Memory B cell (primary cell): Measurements from ENCODE around the gene SYNE3.
A peak's percentile ranks its signal among the peaks of the same experiment; 100 is the strongest.

Experiments used
- ATAC-seq: fragments of 150-1000 bp; cut with Tn5 transposase; 2 replicates; pipeline ENCODE4 v1.10.0; 2021; ENCODE audit warnings: low read depth, mild to moderate bottlenecking, moderate library complexity
- DNase-seq, 2 donors: peaks; one replicate each; pipeline ENCODE4 v3.0.0; 2022; ENCODE audit warnings: low spot score in 2 of 2
- H3K27ac Mint-ChIP-seq: one replicate; pipeline ENCODE4 v1.8.0; 2022; ENCODE audit warnings: mild to moderate bottlenecking, moderate library complexity, mixed read lengths
- H3K27me3 Mint-ChIP-seq: one replicate; pipeline ENCODE4 v1.8.0; 2022; ENCODE audit warnings: mixed read lengths
- H3K36me3 Mint-ChIP-seq: one replicate; pipeline ENCODE4 v1.8.0; 2022; ENCODE audit warnings: mild to moderate bottlenecking, mixed read lengths
- H3K4me1 Mint-ChIP-seq: one replicate; pipeline ENCODE4 v1.8.0; 2022; ENCODE audit warnings: mixed read lengths
- H3K4me3 Mint-ChIP-seq: one replicate; pipeline ENCODE4 v1.8.0; 2022; ENCODE audit warnings: mild to moderate bottlenecking, moderate library complexity, mixed read lengths
- H3K9me3 Mint-ChIP-seq: one replicate; pipeline ENCODE4 v1.8.0; 2022; ENCODE audit warnings: mixed read lengths

The SYNE3 gene

GRCh38 chr14:95498622-95499353 is 17.7 kb downstream of the SYNE3 start:
- DNase-seq = no peak
- no peaks in the 10 kb centered on the region for H3K9me3 Mint-ChIP-seq
- H3K4me3 Mint-ChIP-seq = peak overlapping the region; percentile 18
- peak overlapping the region; percentile 67 for H3K27ac Mint-ChIP-seq
- H3K36me3 Mint-ChIP-seq = peaks cover 15% of the 10 kb centered on the region
- peaks cover 69% of the 10 kb centered on the region for H3K4me1 Mint-ChIP-seq
- no peak for ATAC-seq
- no peaks in the 10 kb centered on the region for H3K27me3 Mint-ChIP-seq

GRCh38 chr14:95497561-95498011 is 18.9 kb downstream of the SYNE3 start:
- H3K4me1 Mint-ChIP-seq = peaks cover 61% of the 10 kb centered on the region
- peak overlapping the region; percentile 13 for H3K4me3 Mint-ChIP-seq
- no peaks in the 10 kb centered on the region for H3K27me3 Mint-ChIP-seq
- H3K27ac Mint-ChIP-seq = peak overlapping the region; percentile 67
- no peak for DNase-seq
- no peaks in the 10 kb centered on the region for H3K9me3 Mint-ChIP-seq
- H3K36me3 Mint-ChIP-seq = peaks cover 15% of the 10 kb centered on the region
- ATAC-seq = no peak

- peak overlapping the region; percentile 99 for H3K27ac Mint-ChIP-seq
- no peaks in the 10 kb centered on the region for H3K9me3 Mint-ChIP-seq
- H3K4me1 Mint-ChIP-seq = peaks cover 59% of the 10 kb centered on the region
- peaks cover 18% of the 10 kb centered on the region for H3K36me3 Mint-ChIP-seq
- DNase-seq (no peak), ATAC-seq (no peak)
- peak overlapping the region; percentile 74 for H3K4me3 Mint-ChIP-seq
- H3K27me3 Mint-ChIP-seq = no peaks in the 10 kb centered on the region
These were observed 19.7 kb downstream of the SYNE3 start for GRCh38 chr14:95496690-95497259.

- H3K27me3 Mint-ChIP-seq = no peaks in the 10 kb centered on the region
- peak overlapping the region; percentile 74 for H3K4me3 Mint-ChIP-seq
- ATAC-seq = no peak
- peaks cover 17% of the 10 kb centered on the region for H3K36me3 Mint-ChIP-seq
- DNase-seq = no peak
- peak overlapping the region; percentile 99 for H3K27ac Mint-ChIP-seq
- peaks cover 56% of the 10 kb centered on the region for H3K4me1 Mint-ChIP-seq
- no peaks in the 10 kb centered on the region for H3K9me3 Mint-ChIP-seq
These were observed 20.3 kb downstream of the SYNE3 start for GRCh38 chr14:95496111-95496681.

- Mint-ChIP-seq H3K4me1 (peaks cover 56% of the 10 kb centered on the region), H3K27me3 (no peaks in the 10 kb centered on the region), H3K4me3 (peak overlapping the region; percentile 74), H3K36me3 (peaks cover 11% of the 10 kb centered on the region), H3K9me3 (no peaks in the 10 kb centered on the region), H3K27ac (peak overlapping the region; percentile 99)
- DNase-seq (peak; percentile 54 to 74), ATAC-seq (peak; percentile 95)
These were observed 20.9 kb downstream of the SYNE3 start for GRCh38 chr14:95495538-95496025.

- Mint-ChIP-seq H3K9me3 (no peaks in the 10 kb centered on the region), H3K27ac (peak overlapping the region; percentile 99), H3K36me3 (peaks cover 10% of the 10 kb centered on the region), H3K4me1 (peaks cover 56% of the 10 kb centered on the region), H3K4me3 (peak overlapping the region; percentile 74), H3K27me3 (no peaks in the 10 kb centered on the region)
- no peak for DNase-seq
- no peak for ATAC-seq
These were observed 21.4 kb downstream of the SYNE3 start for GRCh38 chr14:95495076-95495475.

- DNase-seq = no peak
- Mint-ChIP-seq H3K4me1 (peaks cover 54% of the 10 kb centered on the region), H3K9me3 (no peaks in the 10 kb centered on the region), H3K27me3 (no peaks in the 10 kb centered on the region), H3K27ac (peak overlapping the region; percentile 99), H3K4me3 (peak overlapping the region; percentile 54), H3K36me3 (peaks cover 10% of the 10 kb centered on the region)
- ATAC-seq = no peak
These were observed 22.0 kb downstream of the SYNE3 start for GRCh38 chr14:95494456-95494855.

- H3K27me3 Mint-ChIP-seq = no peaks in the 10 kb centered on the region
- peaks cover 51% of the 10 kb centered on the region for H3K4me1 Mint-ChIP-seq
- peak overlapping the region; percentile 54 for H3K4me3 Mint-ChIP-seq
- no peak for DNase-seq
- no peak for ATAC-seq
- H3K9me3 Mint-ChIP-seq = no peaks in the 10 kb centered on the region
- peak overlapping the region; percentile 99 for H3K27ac Mint-ChIP-seq
- H3K36me3 Mint-ChIP-seq = peaks cover 8% of the 10 kb centered on the region
These were observed 22.5 kb downstream of the SYNE3 start for GRCh38 chr14:95493976-95494375.

GRCh38 chr14:95493503-95493902 is 22.9 kb downstream of the SYNE3 start:
- peaks cover 8% of the 10 kb centered on the region for H3K36me3 Mint-ChIP-seq
- no peak for ATAC-seq
- H3K27ac Mint-ChIP-seq = no peak overlapping the region
- H3K27me3 Mint-ChIP-seq = no peaks in the 10 kb centered on the region
- no peak overlapping the region for H3K4me3 Mint-ChIP-seq
- no peak for DNase-seq
- H3K4me1 Mint-ChIP-seq = peaks cover 52% of the 10 kb centered on the region
- H3K9me3 Mint-ChIP-seq = no peaks in the 10 kb centered on the region

GRCh38 chr14:95491936-95492608 is 24.4 kb downstream of the SYNE3 start:
- no peak for ATAC-seq
- H3K27ac Mint-ChIP-seq = no peak overlapping the region
- H3K36me3 Mint-ChIP-seq = peaks cover 8% of the 10 kb centered on the region
- H3K27me3 Mint-ChIP-seq = no peaks in the 10 kb centered on the region
- H3K9me3 Mint-ChIP-seq = no peaks in the 10 kb centered on the region
- H3K4me1 Mint-ChIP-seq = peaks cover 55% of the 10 kb centered on the region
- no peak overlapping the region for H3K4me3 Mint-ChIP-seq
- DNase-seq = no peak

- Mint-ChIP-seq H3K4me3 (no peak overlapping the region), H3K4me1 (peaks cover 57% of the 10 kb centered on the region), H3K36me3 (peaks cover 8% of the 10 kb centered on the region), H3K9me3 (no peaks in the 10 kb centered on the region), H3K27ac (no peak overlapping the region), H3K27me3 (no peaks in the 10 kb centered on the region)
- no peak for DNase-seq
- no peak for ATAC-seq
These were observed 25.6 kb downstream of the SYNE3 start for GRCh38 chr14:95490727-95491451.

GRCh38 chr14:95490138-95490509 is 26.3 kb downstream of the SYNE3 start:
- Mint-ChIP-seq H3K27ac (no peak overlapping the region), H3K4me1 (peaks cover 56% of the 10 kb centered on the region), H3K27me3 (no peaks in the 10 kb centered on the region), H3K4me3 (no peak overlapping the region), H3K9me3 (no peaks in the 10 kb centered on the region), H3K36me3 (peaks cover 8% of the 10 kb centered on the region)
- ATAC-seq (no peak), DNase-seq (no peak)

GRCh38 chr14:95489214-95490137 is 27.0 kb downstream of the SYNE3 start:
- no peak overlapping the region for H3K27ac Mint-ChIP-seq
- peaks cover 55% of the 10 kb centered on the region for H3K4me1 Mint-ChIP-seq
- no peaks in the 10 kb centered on the region for H3K9me3 Mint-ChIP-seq
- DNase-seq = no peak
- H3K4me3 Mint-ChIP-seq = no peak overlapping the region
- no peaks in the 10 kb centered on the region for H3K27me3 Mint-ChIP-seq
- no peak for ATAC-seq
- peaks cover 10% of the 10 kb centered on the region for H3K36me3 Mint-ChIP-seq
